HUES48 (cell line): ENCODE results near the gene SLC35B3.
"Not testable (repeated sequence)": the region's sequence is repeated elsewhere in the genome, so short reads cannot be mapped to it uniquely, and the experiment has no call there.

Source experiments
- H3K27ac ChIP-seq: one replicate; pipeline ENCODE4 v1.7.0; 2013; ENCODE audit warnings: low read depth, low read length, inconsistent platforms
- H3K27me3 ChIP-seq: 2 replicates; pipeline ENCODE4 v1.6.1; 2013; ENCODE audit warnings: mild to moderate bottlenecking, low read length; ENCODE audit not compliant: control insufficient read depth, insufficient read depth
- H3K36me3 ChIP-seq: 2 replicates; pipeline ENCODE4 v1.6.1; 2013; ENCODE audit warnings: low read length; ENCODE audit not compliant: control insufficient read depth, insufficient read depth
- H3K4me1 ChIP-seq: 2 replicates; pipeline ENCODE4 v1.6.1; 2013; ENCODE audit warnings: mild to moderate bottlenecking, low read length; ENCODE audit not compliant: control insufficient read depth, insufficient read depth
- H3K4me3 ChIP-seq: 2 replicates; pipeline ENCODE4 v1.5.1; 2013; ENCODE audit warnings: mild to moderate bottlenecking, low read depth, low read length
- H3K9ac ChIP-seq: 2 replicates; pipeline ENCODE4 v1.6.1; 2013; ENCODE audit warnings: mild to moderate bottlenecking, low read depth, low read length, moderate library complexity
- H3K9me3 ChIP-seq: 2 replicates; pipeline ENCODE4 v1.6.1; 2013; ENCODE audit warnings: low read length; ENCODE audit not compliant: control insufficient read depth, insufficient read depth

The SLC35B3 gene

DNA sequence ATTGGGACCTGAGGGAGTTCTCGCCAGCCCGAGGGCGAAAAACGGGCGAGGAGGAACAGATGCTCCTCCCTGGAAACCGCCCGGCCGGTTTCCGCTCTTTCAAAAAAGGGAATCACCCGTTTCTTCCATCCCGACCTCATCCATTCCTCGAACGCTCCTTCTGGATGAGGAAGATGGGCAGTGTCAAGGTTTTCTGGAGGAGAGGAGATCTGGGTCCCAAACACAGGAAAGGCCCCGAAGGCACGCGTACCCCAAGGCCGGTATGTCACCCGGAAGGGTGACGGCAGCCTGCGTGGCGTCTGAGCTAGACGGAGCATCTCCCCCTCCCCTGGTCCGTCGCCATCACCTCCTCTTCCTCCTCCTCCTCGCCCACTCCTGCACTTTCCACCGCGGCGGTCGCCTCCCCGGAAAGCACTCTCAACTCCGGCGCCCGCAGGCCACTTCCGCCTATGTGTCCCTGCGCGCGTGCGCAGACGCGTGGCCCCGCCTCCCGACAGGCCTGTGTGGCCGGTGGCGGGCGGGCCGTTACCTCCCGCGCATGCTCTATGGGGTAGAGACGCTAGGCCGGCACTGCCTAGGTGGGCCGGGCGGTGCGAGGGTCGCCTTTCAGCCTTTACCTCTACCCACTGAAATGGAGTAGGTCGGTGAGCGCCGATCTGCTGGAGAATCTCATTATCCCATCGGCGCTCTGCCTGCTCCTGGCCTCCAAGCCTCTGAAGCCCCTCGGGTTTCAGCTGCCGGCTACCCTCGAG, at the start of gene SLC35B3:
Gene SLC35B3 (minus strand): TSS at position 453 of the 752 bp plus-strand sequence.
- H3K36me3 ChIP-seq = no peaks in the 10 kb centered on the region; the same call in 1 of the 2 replicates
- peaks cover 13% of the 10 kb centered on the region for H3K4me1 ChIP-seq
- H3K27me3 ChIP-seq = no peaks in the 10 kb centered on the region
- H3K27ac ChIP-seq = peak within 1 kb of the TSS; percentile 83
- no peaks in the 10 kb centered on the region for H3K9me3 ChIP-seq
- peak within 1 kb of the TSS; percentile 76 for H3K9ac ChIP-seq
- peak within 1 kb of the TSS; percentile 92 for H3K4me3 ChIP-seq

DNA sequence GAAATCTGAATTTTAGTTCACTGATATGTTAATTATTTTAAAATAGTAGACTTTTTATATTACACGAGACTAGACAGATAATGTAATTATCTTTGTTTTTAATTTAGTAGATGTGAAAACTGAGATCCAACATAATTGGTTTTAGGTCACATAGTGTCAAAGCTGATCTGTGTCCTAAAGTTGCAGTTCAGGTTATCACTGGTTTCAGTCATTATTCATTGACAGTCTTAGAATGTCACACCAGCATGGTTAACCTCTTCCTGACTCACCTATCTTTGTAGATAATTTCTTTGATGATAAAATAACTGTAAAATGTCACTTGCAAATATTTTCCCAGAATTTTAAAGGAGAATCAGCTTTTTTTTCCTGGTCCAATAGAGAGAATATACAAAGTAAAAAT, 48.3 kb upstream of the SLC35B3 start:
- Histone ChIP-seq H3K9me3 (no peaks in the 10 kb centered on the region), H3K4me3 (no peak overlapping the region), H3K9ac (no peak overlapping the region), H3K27ac (no peak overlapping the region), H3K36me3 (no peaks in the 10 kb centered on the region), H3K4me1 (no peaks in the 10 kb centered on the region), H3K27me3 (no peaks in the 10 kb centered on the region)

DNA sequence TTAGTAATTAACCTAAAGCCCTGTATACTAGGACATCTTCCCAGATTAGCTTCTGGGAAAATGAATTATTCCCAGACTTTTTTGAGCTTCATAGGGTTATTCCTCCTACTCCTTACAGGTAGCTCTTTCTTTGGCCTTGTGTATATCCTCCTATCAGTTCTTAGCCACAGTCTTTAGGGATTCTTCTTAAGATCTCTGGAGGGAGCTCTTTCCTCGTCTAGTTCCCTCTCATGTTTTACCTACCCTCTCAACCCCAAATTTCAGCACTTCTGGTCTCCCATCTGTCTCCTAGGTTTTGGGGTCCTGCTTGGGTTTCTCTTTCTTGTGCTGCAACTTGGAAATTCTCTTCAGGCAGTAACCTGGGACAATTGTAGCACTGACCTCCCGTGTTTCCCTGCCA, 46.4 kb upstream of the SLC35B3 start:
- no peak overlapping the region for H3K9ac ChIP-seq
- no peak overlapping the region for H3K27ac ChIP-seq
- H3K4me1 ChIP-seq = no peaks in the 10 kb centered on the region
- no peaks in the 10 kb centered on the region for H3K27me3 ChIP-seq
- H3K36me3 ChIP-seq = no peaks in the 10 kb centered on the region
- no peak overlapping the region for H3K4me3 ChIP-seq
- no peaks in the 10 kb centered on the region for H3K9me3 ChIP-seq

DNA sequence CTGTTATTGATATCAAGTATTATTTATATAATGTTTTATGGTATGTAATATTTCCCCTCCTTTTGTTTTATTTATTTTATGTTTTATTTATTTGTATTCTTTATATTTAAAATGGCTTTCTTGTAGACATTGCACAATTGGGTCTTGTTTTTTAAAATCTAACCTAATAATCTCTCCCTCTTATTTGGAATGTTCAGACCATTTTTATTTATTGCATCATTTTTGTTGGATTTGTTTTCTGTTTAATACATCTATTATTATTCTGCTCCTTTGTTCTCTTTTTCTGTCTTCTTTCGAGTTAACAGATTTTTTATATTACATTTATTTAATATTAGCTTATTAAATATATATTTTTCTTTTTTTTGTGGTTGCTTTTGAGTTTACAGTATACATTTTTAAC, 43.1 kb upstream of the SLC35B3 start:
- H3K4me3 ChIP-seq = no peak overlapping the region
- no peaks in the 10 kb centered on the region for H3K4me1 ChIP-seq
- H3K27ac ChIP-seq = no peak overlapping the region
- no peaks in the 10 kb centered on the region for H3K27me3 ChIP-seq
- no peaks in the 10 kb centered on the region for H3K36me3 ChIP-seq
- H3K9ac ChIP-seq = no peak overlapping the region
- no peaks in the 10 kb centered on the region for H3K9me3 ChIP-seq

DNA sequence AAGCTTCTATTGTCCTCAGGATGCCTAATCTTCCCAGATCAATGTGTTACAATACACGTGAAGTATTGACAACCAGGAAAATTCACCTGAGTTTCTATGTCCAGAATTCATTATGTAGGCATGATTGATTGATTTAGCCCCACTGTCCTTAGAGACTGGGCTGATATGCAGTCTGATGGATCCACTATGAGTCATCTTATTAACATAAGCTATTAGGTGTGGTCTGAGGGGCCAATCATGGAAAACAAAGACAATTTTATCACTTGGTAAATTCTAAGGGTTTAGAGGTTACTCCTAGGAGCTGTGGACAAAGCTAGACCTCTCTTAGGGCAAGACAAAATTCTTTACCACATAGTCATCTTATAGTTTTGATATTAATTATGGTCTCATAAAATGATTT, 41.3 kb upstream of the SLC35B3 start:
- H3K4me3 ChIP-seq = no peak overlapping the region
- H3K27ac ChIP-seq = no peak overlapping the region
- no peak overlapping the region for H3K9ac ChIP-seq
- no peaks in the 10 kb centered on the region for H3K9me3 ChIP-seq
- H3K27me3 ChIP-seq = no peaks in the 10 kb centered on the region
- no peaks in the 10 kb centered on the region for H3K4me1 ChIP-seq
- H3K36me3 ChIP-seq = no peaks in the 10 kb centered on the region

DNA sequence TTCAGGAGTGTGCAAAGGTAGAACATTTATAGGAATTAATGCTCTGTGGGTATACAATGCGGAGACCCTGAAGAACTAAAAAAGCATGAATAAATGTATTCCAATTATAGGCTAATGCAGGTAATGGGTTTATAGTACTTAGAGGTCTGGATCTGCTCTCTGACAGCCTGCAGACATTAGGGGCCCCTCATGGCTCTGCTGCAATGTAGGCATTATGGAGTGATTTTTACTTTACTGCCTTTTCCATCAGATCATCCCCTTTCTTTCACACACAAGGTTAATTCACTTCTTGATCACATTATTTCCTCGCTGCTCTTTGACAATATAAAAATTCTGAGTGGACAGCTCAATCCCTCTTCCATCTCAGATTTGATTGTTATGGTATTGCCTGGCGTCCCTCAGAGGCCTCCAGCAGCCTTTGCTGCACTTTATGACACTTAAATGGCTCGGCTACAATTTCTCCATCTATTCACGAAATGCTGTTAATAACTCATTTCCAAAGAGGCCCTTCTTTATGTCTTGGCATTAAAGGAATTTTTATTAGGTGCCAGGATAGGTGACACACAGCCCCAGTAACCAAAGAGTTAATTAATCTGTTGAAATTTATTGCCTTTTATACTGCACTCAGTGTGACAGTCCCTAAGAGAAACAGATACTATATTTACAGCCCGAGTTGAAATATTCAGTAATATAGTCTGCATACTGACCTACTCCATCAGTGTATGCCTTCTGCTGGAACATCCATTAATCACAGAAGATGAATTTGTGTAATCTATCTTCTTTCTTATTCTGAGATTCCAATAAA, 33.4 kb upstream of the SLC35B3 start:
- no peaks in the 10 kb centered on the region for H3K9me3 ChIP-seq
- no peak overlapping the region for H3K4me3 ChIP-seq
- no peaks in the 10 kb centered on the region for H3K4me1 ChIP-seq
- no peaks in the 10 kb centered on the region for H3K36me3 ChIP-seq
- H3K9ac ChIP-seq = no peak overlapping the region
- no peak overlapping the region for H3K27ac ChIP-seq
- no peaks in the 10 kb centered on the region for H3K27me3 ChIP-seq

DNA sequence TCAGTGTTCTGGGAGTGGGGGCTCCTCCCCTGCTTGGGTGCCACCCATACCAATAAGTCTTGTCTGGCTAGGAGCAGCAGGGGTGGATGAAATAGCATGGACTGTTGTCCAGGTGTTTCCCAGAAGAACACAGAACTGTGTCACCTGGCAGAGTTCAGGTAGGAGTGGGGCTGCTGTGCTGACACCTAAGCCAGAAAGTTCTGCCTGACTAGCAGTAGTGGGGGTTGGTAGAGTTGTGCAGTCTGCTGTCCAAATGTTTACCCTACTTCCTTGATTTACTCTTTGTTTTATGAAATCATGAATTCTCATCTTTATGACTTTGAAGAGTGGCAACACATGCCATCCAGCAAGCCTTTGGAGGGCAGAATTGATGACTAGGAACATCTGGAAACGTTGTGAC, 27.3 kb upstream of the SLC35B3 start:
- Histone ChIP-seq H3K27ac (no peak overlapping the region), H3K27me3 (no peaks in the 10 kb centered on the region), H3K9ac (no peak overlapping the region), H3K9me3 (no peaks in the 10 kb centered on the region), H3K36me3 (no peaks in the 10 kb centered on the region), H3K4me3 (no peak overlapping the region), H3K4me1 (no peaks in the 10 kb centered on the region)

DNA sequence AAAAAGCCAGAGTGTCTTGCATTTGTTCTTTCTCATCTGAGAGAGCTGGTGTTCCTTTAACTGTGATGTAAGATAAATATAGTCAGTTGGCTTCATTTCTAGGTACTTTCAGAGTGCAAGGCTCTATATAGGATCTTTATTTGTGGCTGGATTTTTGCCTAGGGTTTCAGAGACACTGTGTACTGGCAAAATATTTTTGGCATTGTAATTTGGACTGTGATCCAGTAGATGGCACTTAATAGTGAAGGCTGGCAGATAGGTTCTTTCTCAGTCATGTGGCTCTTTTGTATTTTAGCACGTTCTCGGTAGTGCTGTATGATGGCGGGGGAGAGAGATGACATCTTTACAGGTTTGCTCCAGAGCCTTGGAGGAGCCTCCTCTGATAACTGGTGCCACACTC, 26.8 kb upstream of the SLC35B3 start:
- H3K27ac ChIP-seq = no peak overlapping the region
- no peak overlapping the region for H3K4me3 ChIP-seq
- H3K36me3 ChIP-seq = no peaks in the 10 kb centered on the region
- H3K9ac ChIP-seq = no peak overlapping the region
- H3K27me3 ChIP-seq = no peaks in the 10 kb centered on the region
- H3K9me3 ChIP-seq = no peaks in the 10 kb centered on the region
- no peaks in the 10 kb centered on the region for H3K4me1 ChIP-seq

DNA sequence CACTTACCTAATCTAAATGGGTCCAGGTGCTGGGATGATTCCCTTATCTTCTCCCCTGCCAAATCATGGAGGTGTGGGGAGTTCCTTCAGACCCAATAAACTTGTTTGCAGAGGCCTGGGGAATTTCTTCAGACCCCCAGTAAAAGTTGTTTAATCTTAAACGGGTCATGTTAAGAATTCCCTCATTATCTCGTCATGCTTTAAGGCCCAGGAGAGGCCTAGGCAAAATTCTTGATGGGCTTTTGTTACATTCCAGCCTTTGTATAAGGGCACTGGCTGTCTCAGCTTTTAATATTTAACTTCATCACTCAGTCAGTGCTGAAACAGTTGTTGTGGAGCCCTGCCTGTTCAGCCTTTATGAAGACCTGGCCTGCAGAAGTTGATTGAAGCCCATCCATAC, 11.0 kb upstream of the SLC35B3 start:
- H3K4me1 ChIP-seq = no peaks in the 10 kb centered on the region
- no peak overlapping the region for H3K27ac ChIP-seq

DNA sequence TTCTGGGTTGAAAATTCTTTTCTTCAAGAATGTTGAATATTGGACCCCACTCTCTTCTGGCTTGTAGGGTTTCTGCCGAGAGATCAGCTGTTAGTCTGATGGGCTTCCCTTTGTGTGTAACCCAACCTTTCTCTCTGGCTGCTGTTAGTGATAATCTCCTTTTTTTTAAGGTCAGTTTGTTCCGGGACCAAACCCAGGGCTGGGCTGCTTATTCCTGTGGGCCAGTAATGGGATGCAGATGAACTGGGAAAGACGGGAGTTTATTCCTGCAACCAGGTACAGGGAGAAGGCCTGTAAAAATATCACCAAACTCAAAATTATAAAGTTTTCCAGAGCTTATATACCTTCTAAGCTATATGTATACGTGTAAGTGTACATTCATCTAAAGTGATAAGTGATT, 10.6 kb upstream of the SLC35B3 start:
- not testable (repeated sequence) for H3K27me3 ChIP-seq, H3K36me3 ChIP-seq, H3K9ac ChIP-seq, H3K27ac ChIP-seq, H3K9me3 ChIP-seq, H3K4me1 ChIP-seq, H3K4me3 ChIP-seq

More for the DNA sequence above, 11.0 kb upstream of the SLC35B3 start:
- Histone ChIP-seq H3K27me3 (no peaks in the 10 kb centered on the region), H3K4me3 (no peak overlapping the region), H3K36me3 (no peaks in the 10 kb centered on the region), H3K9me3 (no peaks in the 10 kb centered on the region), H3K9ac (no peak overlapping the region)

DNA sequence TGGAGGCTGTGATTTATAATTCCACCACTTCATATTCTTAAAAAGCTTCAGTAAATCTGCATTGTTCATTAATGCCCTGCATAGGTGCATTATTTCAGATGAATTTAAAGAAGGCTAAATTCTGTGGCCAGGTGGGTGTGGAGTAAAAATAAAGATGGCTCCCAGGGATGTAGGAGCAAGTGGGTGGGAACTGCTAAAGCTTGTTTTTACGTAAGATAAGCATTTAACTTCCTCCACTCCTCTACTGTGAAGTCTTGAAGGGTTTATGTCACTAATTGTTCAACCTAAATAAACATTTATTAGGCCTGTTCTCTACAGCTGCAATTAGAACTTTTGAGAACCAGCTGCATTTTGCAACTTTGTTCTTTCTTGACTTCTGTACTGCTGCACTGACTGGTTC, 6.8 kb upstream of the SLC35B3 start:
- no peaks in the 10 kb centered on the region for H3K27me3 ChIP-seq
- H3K4me1 ChIP-seq = no peaks in the 10 kb centered on the region
- no peak overlapping the region for H3K4me3 ChIP-seq
- H3K9me3 ChIP-seq = no peaks in the 10 kb centered on the region
- no peaks in the 10 kb centered on the region for H3K36me3 ChIP-seq
- H3K27ac ChIP-seq = no peak overlapping the region
- no peak overlapping the region for H3K9ac ChIP-seq
